ENCODE results near the gene DTD2.

Gene DTD2

GRCh38 chr14:31477248-31477647 is 19.9 kb upstream of the DTD2 start:
- Histone ChIP-seq H4K20me1 (ENCODE audit: insufficient read depth, low read length, poor library complexity, severe bottlenecking) (no peaks in the 10 kb centered on the region), H3K79me2 (ENCODE audit: insufficient read depth, low read length) (no peaks in the 10 kb centered on the region), H3K9me3 (ENCODE audit: insufficient read depth, low read depth, low read length) (no peaks in the 10 kb centered on the region), H3K4me3 (ENCODE audit: low read length, poor library complexity, severe bottlenecking) (no peak overlapping the region), H3F3A (ENCODE audit: low read depth) (no peaks in the 10 kb centered on the region), H3K9me2 (replicated peaks; ENCODE audit: low read depth, low read length) (no peaks in the 10 kb centered on the region), H3K9ac (ENCODE audit: low read depth, low read length, poor library complexity, severe bottlenecking) (no peak overlapping the region), H3K4me1 (ENCODE audit: insufficient read depth, low read length, poor library complexity, severe bottlenecking) (no peaks in the 10 kb centered on the region), H3K4me2 (ENCODE audit: low read depth, low read length, poor library complexity, severe bottlenecking) (no peak overlapping the region), H3K36me3 (ENCODE audit: insufficient read depth, low read length) (no peaks in the 10 kb centered on the region), H3K27me3 (ENCODE audit: insufficient read depth, low read length, poor library complexity, severe bottlenecking) (no peaks in the 10 kb centered on the region), H2AFZ (ENCODE audit: low read length) (no peak overlapping the region)
- TF ChIP-seq CTCF (conservative IDR thresholded peaks at IDR 0.05; ENCODE audit: low read length) (no peak), EZH2phosphoT487 (IDR thresholded peaks at IDR 0.05; ENCODE audit: borderline replicate concordance) (no peak)

- H3K9ac ChIP-seq (ENCODE audit: low read depth, low read length, poor library complexity, severe bottlenecking), result no peak overlapping the region
- no peaks in the 10 kb centered on the region for H4K20me1 ChIP-seq (ENCODE audit: insufficient read depth, low read length, poor library complexity, severe bottlenecking)
- H3K9me3 ChIP-seq (ENCODE audit: insufficient read depth, low read depth, low read length), result no peaks in the 10 kb centered on the region
- no peaks in the 10 kb centered on the region for H3F3A ChIP-seq (ENCODE audit: low read depth)
- H3K4me3 ChIP-seq (ENCODE audit: low read length, poor library complexity, severe bottlenecking), result no peak overlapping the region
- no peaks in the 10 kb centered on the region for H3K36me3 ChIP-seq (ENCODE audit: insufficient read depth, low read length)
- H3K4me2 ChIP-seq (ENCODE audit: low read depth, low read length, poor library complexity, severe bottlenecking), result no peak overlapping the region
- no peak overlapping the region for H2AFZ ChIP-seq (ENCODE audit: low read length)
- H3K9me2 ChIP-seq (replicated peaks; ENCODE audit: low read depth, low read length), result no peaks in the 10 kb centered on the region
- no peak for TF ChIP-seq CTCF (conservative IDR thresholded peaks at IDR 0.05; ENCODE audit: low read length)
- no peak for TF ChIP-seq EZH2phosphoT487 (IDR thresholded peaks at IDR 0.05; ENCODE audit: borderline replicate concordance)
- H3K27me3 ChIP-seq (ENCODE audit: insufficient read depth, low read length, poor library complexity, severe bottlenecking), result no peaks in the 10 kb centered on the region
- no peaks in the 10 kb centered on the region for H3K79me2 ChIP-seq (ENCODE audit: insufficient read depth, low read length)
- no peaks in the 10 kb centered on the region for H3K4me1 ChIP-seq (ENCODE audit: insufficient read depth, low read length, poor library complexity, severe bottlenecking)
Observed at GRCh38 chr14:31476131-31476866, 19.0 kb upstream of the DTD2 start.

GRCh38 chr14:31466554-31466953 is 9.2 kb upstream of the DTD2 start:
- Histone ChIP-seq H3K4me3 (ENCODE audit: low read length, poor library complexity, severe bottlenecking) (no peak overlapping the region), H3K9me2 (replicated peaks; ENCODE audit: low read depth, low read length) (no peaks in the 10 kb centered on the region), H3K9ac (ENCODE audit: low read depth, low read length, poor library complexity, severe bottlenecking) (no peak overlapping the region), H3K4me1 (ENCODE audit: insufficient read depth, low read length, poor library complexity, severe bottlenecking) (no peaks in the 10 kb centered on the region), H2AFZ (ENCODE audit: low read length) (no peak overlapping the region), H3K79me2 (ENCODE audit: insufficient read depth, low read length) (no peaks in the 10 kb centered on the region), H3K36me3 (ENCODE audit: insufficient read depth, low read length) (no peaks in the 10 kb centered on the region), H3K27me3 (ENCODE audit: insufficient read depth, low read length, poor library complexity, severe bottlenecking) (no peaks in the 10 kb centered on the region), H4K20me1 (ENCODE audit: insufficient read depth, low read length, poor library complexity, severe bottlenecking) (no peaks in the 10 kb centered on the region), H3K4me2 (ENCODE audit: low read depth, low read length, poor library complexity, severe bottlenecking) (no peak overlapping the region), H3F3A (ENCODE audit: low read depth) (no peaks in the 10 kb centered on the region), H3K9me3 (ENCODE audit: insufficient read depth, low read depth, low read length) (no peaks in the 10 kb centered on the region)
- TF ChIP-seq CTCF (conservative IDR thresholded peaks at IDR 0.05; ENCODE audit: low read length), result no peak
- no peak for TF ChIP-seq EZH2phosphoT487 (IDR thresholded peaks at IDR 0.05; ENCODE audit: borderline replicate concordance)

Measured in Loucy (cell line).